GM12873 (cell line): ENCODE results near the gene NIPAL1.
A peak's percentile ranks its signal among the peaks of the same experiment; 100 is the strongest.

ENCODE experiments used
- TF ChIP-seq, protein P1 (sequence below): IDR thresholded peaks from 2 replicates; pipeline ENCODE4 v1.5.1; 2012; ENCODE audit warnings: low read depth, mild to moderate bottlenecking, moderate library complexity, low read length, control low read depth; ENCODE audit not compliant: insufficient read depth; ENCODE audit errors: missing control alignments

The NIPAL1 gene

DNA sequence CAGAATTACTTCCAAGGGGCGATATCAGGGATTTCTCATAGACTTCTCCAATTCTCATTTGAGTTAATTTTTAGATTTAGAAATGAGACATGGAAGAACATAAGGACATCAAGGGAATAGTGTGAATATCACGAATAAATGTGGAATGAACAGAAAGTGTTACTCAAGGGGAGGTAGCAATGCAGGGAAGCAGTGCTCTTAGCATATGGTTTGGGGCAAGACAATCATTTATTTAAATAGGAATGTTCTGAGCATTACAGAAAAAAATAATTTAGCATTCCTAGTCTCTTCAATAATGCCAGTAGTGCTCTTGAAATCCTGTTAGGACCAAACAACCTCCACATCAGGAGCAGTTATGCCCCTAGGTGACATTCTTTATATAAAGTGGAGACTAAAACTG is 61.9 kb downstream of the NIPAL1 start:
- TF ChIP-seq, protein P1, sequence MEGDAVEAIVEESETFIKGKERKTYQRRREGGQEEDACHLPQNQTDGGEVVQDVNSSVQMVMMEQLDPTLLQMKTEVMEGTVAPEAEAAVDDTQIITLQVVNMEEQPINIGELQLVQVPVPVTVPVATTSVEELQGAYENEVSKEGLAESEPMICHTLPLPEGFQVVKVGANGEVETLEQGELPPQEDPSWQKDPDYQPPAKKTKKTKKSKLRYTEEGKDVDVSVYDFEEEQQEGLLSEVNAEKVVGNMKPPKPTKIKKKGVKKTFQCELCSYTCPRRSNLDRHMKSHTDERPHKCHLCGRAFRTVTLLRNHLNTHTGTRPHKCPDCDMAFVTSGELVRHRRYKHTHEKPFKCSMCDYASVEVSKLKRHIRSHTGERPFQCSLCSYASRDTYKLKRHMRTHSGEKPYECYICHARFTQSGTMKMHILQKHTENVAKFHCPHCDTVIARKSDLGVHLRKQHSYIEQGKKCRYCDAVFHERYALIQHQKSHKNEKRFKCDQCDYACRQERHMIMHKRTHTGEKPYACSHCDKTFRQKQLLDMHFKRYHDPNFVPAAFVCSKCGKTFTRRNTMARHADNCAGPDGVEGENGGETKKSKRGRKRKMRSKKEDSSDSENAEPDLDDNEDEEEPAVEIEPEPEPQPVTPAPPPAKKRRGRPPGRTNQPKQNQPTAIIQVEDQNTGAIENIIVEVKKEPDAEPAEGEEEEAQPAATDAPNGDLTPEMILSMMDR, result no peak

DNA sequence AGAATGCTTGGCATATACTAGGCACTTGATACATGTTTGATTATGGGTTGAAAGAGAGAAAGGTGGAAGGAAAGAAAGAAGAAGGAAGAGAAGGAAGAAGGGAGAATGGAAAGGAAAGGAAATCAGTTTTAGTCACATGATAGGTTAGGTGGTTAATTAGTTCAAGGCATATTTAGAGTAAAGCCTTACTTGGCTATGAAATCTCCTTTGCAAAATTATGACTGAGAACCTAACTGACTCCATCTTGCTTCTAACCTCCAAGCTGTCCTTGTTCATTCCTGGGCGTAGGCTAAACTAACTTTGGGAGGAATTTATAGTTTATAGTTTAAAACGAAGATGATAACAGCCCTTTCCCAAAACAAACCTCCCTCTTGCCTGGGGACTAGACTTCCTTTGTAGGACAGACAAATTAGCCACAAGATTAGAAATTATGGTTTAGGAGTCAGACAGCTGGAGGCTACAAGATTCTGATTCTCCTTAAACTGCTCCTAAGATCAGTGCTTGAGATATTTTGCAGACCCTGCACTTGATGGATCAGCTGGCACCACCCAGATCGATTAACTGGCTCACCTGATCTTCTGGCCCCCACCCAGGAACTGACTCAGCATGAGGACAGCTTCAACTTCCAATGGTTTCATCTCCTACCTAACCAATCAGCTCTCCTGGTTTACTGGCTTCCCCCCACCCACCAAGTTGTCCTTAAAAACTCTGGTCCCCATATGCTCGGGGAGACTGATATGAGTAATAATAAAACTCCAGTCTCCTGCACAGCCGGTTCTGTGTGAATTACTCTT is 62.5 kb downstream of the NIPAL1 start:
- TF ChIP-seq, protein P1, result no peak

DNA sequence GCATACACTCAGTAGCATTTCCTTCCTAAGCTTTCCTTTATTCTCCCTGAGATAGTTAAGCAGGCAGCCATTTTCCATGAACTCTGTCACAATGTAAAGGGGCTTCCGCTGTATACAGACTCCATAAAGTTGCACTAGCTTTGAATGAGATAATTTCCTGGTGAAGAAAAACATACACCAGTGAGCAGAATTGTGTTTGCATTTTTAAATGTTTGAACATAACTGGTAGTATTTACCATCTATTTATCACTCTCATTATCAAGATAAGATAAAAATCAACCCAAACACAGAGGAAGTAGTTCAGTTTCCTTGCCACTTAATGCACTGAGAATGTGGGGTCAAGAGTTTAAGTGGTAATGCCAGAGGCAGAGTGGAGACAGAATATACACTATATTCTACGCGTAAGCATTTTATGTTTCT is 63.4 kb downstream of the NIPAL1 start:
- TF ChIP-seq, protein P1, result no peak

DNA sequence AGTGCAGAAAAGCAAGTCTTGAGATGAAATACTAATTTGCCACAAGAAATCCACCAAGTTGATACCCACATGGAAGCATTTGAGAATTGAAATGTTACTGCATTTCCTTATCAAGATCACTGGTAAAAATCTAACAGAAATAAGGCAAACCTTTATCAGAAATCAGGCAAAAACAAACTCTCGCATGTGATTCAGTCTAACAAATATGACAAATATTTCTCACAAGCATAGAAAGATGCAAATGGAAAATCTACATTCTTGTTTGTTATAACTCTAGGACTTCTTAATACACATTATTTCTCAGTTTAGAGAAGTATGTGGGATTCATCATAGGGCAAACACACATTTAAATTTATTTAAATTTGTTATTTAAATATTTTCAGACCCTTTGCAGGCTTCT is 64.6 kb downstream of the NIPAL1 start:
- TF ChIP-seq, protein P1, result no peak

DNA sequence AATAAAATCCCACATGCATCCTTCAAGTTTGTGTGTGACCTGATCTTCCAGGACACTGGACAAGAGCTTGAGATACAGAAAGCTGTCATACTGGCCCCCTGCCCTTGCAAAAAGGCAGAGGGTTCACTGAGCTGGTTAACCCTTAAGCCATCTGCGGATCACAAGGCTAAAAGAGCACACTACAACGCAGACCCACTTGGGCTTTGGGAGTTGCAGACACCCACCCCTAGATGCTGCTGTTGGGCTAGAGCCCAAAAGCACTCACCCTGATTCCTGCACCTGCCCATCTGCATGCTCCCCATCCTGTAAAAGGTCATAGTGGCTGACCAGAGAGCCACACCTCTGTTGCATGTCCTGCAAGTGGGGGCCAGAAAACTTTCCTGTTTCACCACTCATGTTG is 66.4 kb downstream of the NIPAL1 start:
- TF ChIP-seq, protein P1, result peak; percentile 29

DNA sequence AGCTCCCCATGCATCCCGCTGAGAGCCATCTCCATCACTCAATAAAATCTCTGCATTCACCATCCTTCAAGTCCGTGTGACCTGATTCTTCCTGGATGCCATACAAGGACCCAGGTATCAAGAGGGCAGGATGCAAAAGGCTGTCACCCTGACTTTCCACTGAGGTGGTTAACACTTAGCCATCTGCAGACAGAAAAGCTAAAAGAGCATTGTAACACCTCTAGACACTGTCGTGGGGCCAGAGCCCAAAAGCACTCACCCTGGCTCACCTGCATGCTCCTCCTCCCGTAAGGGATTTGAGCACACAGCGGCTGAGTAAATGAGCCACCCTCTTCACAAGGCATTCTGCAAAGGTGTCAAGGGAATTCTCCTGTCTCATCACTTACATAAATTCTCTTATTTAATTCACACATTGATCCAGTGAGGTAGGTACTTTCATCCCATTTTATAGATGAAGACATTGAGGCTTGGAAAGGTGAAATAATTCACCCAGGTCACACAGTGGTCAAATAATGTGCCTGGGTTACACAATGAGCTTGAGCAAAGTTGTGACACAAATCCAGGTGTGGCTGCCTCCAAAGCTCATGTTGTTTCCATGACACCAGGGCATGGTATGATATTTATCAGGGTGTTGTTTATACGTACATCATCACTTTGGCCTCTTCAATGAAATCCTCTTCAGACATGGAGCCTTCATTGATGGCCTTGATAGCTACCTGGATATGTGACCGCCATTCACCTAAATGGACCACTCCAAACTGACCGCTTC is 69.4 kb downstream of the NIPAL1 start:
- TF ChIP-seq, protein P1, result no peak
